ENCODE data around the gene USP17L13. TPM values are rescaled to one million over a fixed set of nuclear protein-coding genes. Genes with fewer than 3 reads are reported as not detected.
"Not testable (repeated sequence)": the region's sequence is repeated elsewhere in the genome, so short reads cannot be mapped to it uniquely, and the experiment has no call there.

USP17L13 gene
- total RNA-seq, 4 donors from 2014 or later, result not detected

DNA sequence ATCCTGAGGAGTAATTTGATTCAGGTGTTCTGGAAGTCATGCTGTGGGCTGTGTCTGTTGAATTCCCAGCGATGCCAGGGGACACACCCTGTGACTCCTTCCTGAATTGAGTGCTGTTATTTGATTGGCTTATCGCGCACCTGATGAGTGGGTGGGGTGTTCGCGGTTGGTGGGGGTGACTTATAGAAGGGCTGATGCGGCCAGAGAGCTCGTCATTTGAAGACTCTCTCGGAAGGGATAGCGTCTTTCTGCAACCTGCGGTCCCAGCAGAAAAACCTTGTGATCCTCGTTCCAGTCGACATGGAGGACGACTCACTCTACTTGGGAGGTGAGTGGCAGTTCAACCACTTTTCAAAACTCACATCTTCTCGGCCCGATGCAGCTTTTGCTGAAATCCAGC lies 42.6 kb downstream of the USP17L13 start, which contains the start of gene USP17L22:
USP17L22 (plus strand) TSS at position 301 of the 400 bp plus-strand sequence; CDS start at position 301, 0 bp downstream.
- DNase-seq (ENCODE audit: low spot score in 2 of 2), result not testable (repeated sequence)

DNA sequence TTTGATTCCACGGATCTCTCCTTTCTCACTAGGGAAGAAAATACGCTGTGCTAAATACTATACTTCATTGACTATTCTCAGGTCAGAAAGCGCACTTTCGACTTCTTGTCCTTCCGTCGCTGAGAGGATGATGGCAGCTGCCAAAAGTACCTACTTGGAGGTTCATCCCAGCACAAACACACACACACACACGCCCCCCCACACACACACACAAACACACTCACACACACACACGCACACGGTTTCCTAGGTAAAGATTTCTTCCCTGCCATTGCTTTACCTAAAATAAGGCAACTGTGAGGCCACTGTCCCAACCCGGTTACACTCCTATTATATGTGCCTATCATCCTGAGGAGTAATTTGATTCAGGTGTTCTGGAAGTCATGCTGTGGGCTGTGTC lies 47.0 kb downstream of the USP17L13 start:
- H3K36me3 ChIP-seq, H3K9me3 ChIP-seq, H3K27me3 ChIP-seq, H3K4me1 ChIP-seq, H3K4me3 ChIP-seq, H3K27ac ChIP-seq: not testable (repeated sequence)
- 88% methylated on average over 8 of the region's 10 CpGs for WGBS
- DNase-seq (ENCODE audit: low spot score in 2 of 2), result peak; percentile 84 to 93

More for the DNA sequence above, 42.6 kb downstream of the USP17L13 start, which contains the start of gene USP17L22:
- not testable (repeated sequence) for H3K4me1 ChIP-seq, H3K27me3 ChIP-seq, H3K4me3 ChIP-seq, H3K36me3 ChIP-seq, H3K9me3 ChIP-seq, H3K27ac ChIP-seq
- no CpG with 5 or more reads among the region's 15 CpGs for WGBS

Other genes starting within 250 kb of the USP17L13 start
- gene FAM90A26, start 54.5 kb upstream of the USP17L13 start, total RNA-seq, result not detected
- gene USP17L10, start 14.2 kb upstream of the USP17L13 start, total RNA-seq, result not detected
- gene USP17L11, start 9.5 kb upstream of the USP17L13 start, total RNA-seq, result not detected
- gene USP17L12, start 4.7 kb upstream of the USP17L13 start, total RNA-seq, result not detected
- gene USP17L15, start 9.5 kb downstream of the USP17L13 start, total RNA-seq, result not detected
- not detected for gene USP17L17, start 19.0 kb downstream of the USP17L13 start, total RNA-seq
- not detected for gene USP17L18, start 23.7 kb downstream of the USP17L13 start, total RNA-seq
- gene USP17L19, start 28.5 kb downstream of the USP17L13 start, total RNA-seq, result not detected
- not detected for gene USP17L20, start 33.2 kb downstream of the USP17L13 start, total RNA-seq
- gene USP17L21, start 38.0 kb downstream of the USP17L13 start, total RNA-seq, result not detected
- gene USP17L22, start 42.7 kb downstream of the USP17L13 start, total RNA-seq, result not detected
- gene USP17L24, start 100.3 kb downstream of the USP17L13 start, total RNA-seq, result not detected
- gene USP17L25, start 105.0 kb downstream of the USP17L13 start, total RNA-seq, result not detected
- not detected for gene USP17L26, start 109.8 kb downstream of the USP17L13 start, total RNA-seq
- gene USP17L5, start 114.5 kb downstream of the USP17L13 start, total RNA-seq, result not detected
- not detected for gene USP17L27, start 119.3 kb downstream of the USP17L13 start, total RNA-seq
- not detected for gene USP17L28, start 124.0 kb downstream of the USP17L13 start, total RNA-seq
- gene USP17L29, start 128.7 kb downstream of the USP17L13 start, total RNA-seq, result not detected
- gene USP17L30, start 138.2 kb downstream of the USP17L13 start, total RNA-seq, result not detected
- gene DEFB131A, start 219.5 kb downstream of the USP17L13 start, total RNA-seq, result not detected